GM18858 (cell line): ENCODE data around the gene GNB3.
"Not testable (repeated sequence)": the region's sequence is repeated elsewhere in the genome, so short reads cannot be mapped to it uniquely, and the experiment has no call there.

Source experiments
- ATAC-seq: cut with Tn5 transposase; IDR thresholded peaks from one replicate; pipeline ENCODE4 v1.9.1; 2021; ENCODE audit not compliant: unreplicated experiment

The GNB3 gene

GRCh38 chr12:6874015-6874368, 33.3 kb downstream of the GNB3 start:
- ATAC-seq, result not testable (repeated sequence)

- ATAC-seq, result not testable (repeated sequence)
Measured at GRCh38 chr12:6879824-6880223, 39.1 kb downstream of the GNB3 start.

GRCh38 chr12:6883252-6883651, 42.5 kb downstream of the GNB3 start:
- no peak for ATAC-seq

- no peak for ATAC-seq
Measured at GRCh38 chr12:6883683-6884082, 43.0 kb downstream of the GNB3 start.

- no peak for ATAC-seq
Measured at GRCh38 chr12:6884539-6884938, 43.8 kb downstream of the GNB3 start.

- not testable (repeated sequence) for ATAC-seq
Measured at GRCh38 chr12:6886206-6886999, 45.7 kb downstream of the GNB3 start.

GRCh38 chr12:6887460-6887859, 46.7 kb downstream of the GNB3 start:
- ATAC-seq, result no peak

GRCh38 chr12:6888360-6888759, 47.6 kb downstream of the GNB3 start:
- ATAC-seq, result no peak

- not testable (repeated sequence) for ATAC-seq
Measured at GRCh38 chr12:6888794-6889193, 48.1 kb downstream of the GNB3 start.

- not testable (repeated sequence) for ATAC-seq
Measured at GRCh38 chr12:6889775-6890573, 49.2 kb downstream of the GNB3 start.

- ATAC-seq, result peak; percentile 86
Measured at GRCh38 chr12:6890789-6891645, 50.3 kb downstream of the GNB3 start.

- no peak for ATAC-seq
Measured at GRCh38 chr12:6891646-6892001, 50.9 kb downstream of the GNB3 start.

- not testable (repeated sequence) for ATAC-seq
Measured at GRCh38 chr12:6892683-6893082, 52.0 kb downstream of the GNB3 start.

- ATAC-seq, result no peak
Measured at GRCh38 chr12:6894321-6894720, 53.6 kb downstream of the GNB3 start.
